Bladder microvascular endothelial cell (primary cell): Measurements from ENCODE around the gene ENKUR. TPM values are rescaled to one million over a fixed set of nuclear protein-coding genes. Genes with fewer than 3 reads are reported as not detected.

Experiments used
- total RNA-seq: library from RNA; depleted of rRNA; stranded (reverse); fragments of >200 nt; gene quantifications from 2 replicates; pipeline ENCODE4 v1.2.3, GENCODE V29; 2014

Gene ENKUR
- 0.06 TPM in 1 of 2 replicates, not detected in the other for total RNA-seq

GRCh38 chr10:25015828-25016375 lies at the start of gene ENKUR:
ENKUR (minus strand) TSS chr10:25016158; CDS start chr10:25015936, 222 bp downstream.

GRCh38 chr10:25016376-25017153 lies 607 bp upstream of the ENKUR start, which contains the start of gene THNSL1:
THNSL1 (plus strand) TSS chr10:25016612; CDS start chr10:25023224, 6,612 bp downstream.

GRCh38 chr10:24952143-24952706 lies 63.7 kb downstream of the ENKUR start, which contains the start of gene PRTFDC1:
PRTFDC1 (minus strand) TSS chr10:24952606; CDS start chr10:24952575, 31 bp downstream.

Other genes starting within 250 kb of the ENKUR start
- 5.7 and 9.1 TPM in 2 replicates for gene PRTFDC1, start 63.6 kb downstream of the ENKUR start, total RNA-seq
- 1.1 and 2.9 TPM in 2 replicates for gene THNSL1, start 454 bp upstream of the ENKUR start, total RNA-seq
- gene GPR158, start 158.8 kb upstream of the ENKUR start, total RNA-seq = under 0.01 TPM in 1 of 2 replicates, not detected in the other